ENCODE data around the gene CGB5.
"Not testable (repeated sequence)": the region's sequence is repeated elsewhere in the genome, so short reads cannot be mapped to it uniquely, and the experiment has no call there.

CGB5 gene
- long read RNA-seq: 0 reads

DNA sequence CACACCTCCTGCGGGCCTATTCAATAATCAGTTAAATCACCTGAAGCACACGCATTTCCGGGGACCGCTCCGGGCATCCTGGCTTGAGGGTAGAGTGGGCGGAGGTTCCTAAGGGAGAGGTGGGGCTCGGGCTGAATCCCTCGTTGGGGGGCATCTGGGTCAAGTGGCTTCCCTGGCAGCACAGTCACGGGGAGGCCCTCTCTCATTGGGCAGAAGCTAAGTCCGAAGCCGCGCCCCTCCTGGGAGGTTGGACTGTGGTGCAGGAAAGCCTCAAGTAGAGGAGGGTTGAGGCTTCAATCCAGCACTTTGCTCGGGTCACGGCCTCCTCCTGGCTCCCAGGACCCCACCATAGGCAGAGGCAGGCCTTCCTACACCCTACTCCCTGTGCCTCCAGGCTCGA lies at the start of gene CGB5:
TSS of gene CGB5 (plus strand) at position 301 of the 400 bp plus-strand sequence. CDS start 362 bp downstream, outside the sequence.
- H3K4me3 ChIP-seq (replicated peaks; ENCODE audit: insufficient read depth, low read length); H3K27ac ChIP-seq (replicated peaks); DNase-seq (ENCODE audit: low read depth in 1 of 2, low spot score in 1 of 2); H3K27me3 ChIP-seq (ENCODE audit: insufficient read depth, poor library complexity, severe bottlenecking): not testable (repeated sequence)

DNA sequence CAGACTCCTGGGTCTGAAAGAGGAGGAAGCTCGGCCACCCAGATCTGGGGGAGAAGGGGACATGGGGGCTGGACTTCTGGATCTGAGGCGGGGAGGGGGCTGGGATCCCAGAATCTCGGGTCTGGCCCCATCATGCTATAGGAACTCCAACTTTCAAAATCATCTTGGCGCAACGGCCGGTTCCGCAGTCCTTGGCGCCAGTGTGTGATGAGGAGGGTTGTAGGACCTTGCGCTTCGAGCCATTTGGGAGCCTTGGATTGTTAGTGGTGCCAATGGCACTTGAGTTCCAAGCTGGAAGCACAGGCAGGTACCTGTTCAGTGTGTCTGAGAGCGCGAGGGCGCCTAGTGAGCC lies 49.6 kb upstream of the CGB5 start:
- TF ChIP-seq, protein P1, sequence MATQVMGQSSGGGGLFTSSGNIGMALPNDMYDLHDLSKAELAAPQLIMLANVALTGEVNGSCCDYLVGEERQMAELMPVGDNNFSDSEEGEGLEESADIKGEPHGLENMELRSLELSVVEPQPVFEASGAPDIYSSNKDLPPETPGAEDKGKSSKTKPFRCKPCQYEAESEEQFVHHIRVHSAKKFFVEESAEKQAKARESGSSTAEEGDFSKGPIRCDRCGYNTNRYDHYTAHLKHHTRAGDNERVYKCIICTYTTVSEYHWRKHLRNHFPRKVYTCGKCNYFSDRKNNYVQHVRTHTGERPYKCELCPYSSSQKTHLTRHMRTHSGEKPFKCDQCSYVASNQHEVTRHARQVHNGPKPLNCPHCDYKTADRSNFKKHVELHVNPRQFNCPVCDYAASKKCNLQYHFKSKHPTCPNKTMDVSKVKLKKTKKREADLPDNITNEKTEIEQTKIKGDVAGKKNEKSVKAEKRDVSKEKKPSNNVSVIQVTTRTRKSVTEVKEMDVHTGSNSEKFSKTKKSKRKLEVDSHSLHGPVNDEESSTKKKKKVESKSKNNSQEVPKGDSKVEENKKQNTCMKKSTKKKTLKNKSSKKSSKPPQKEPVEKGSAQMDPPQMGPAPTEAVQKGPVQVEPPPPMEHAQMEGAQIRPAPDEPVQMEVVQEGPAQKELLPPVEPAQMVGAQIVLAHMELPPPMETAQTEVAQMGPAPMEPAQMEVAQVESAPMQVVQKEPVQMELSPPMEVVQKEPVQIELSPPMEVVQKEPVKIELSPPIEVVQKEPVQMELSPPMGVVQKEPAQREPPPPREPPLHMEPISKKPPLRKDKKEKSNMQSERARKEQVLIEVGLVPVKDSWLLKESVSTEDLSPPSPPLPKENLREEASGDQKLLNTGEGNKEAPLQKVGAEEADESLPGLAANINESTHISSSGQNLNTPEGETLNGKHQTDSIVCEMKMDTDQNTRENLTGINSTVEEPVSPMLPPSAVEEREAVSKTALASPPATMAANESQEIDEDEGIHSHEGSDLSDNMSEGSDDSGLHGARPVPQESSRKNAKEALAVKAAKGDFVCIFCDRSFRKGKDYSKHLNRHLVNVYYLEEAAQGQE (IDR thresholded peaks at IDR 0.05; ENCODE audit: insufficient replicate concordance, low read depth): no peak
- TF ChIP-seq, protein P2, sequence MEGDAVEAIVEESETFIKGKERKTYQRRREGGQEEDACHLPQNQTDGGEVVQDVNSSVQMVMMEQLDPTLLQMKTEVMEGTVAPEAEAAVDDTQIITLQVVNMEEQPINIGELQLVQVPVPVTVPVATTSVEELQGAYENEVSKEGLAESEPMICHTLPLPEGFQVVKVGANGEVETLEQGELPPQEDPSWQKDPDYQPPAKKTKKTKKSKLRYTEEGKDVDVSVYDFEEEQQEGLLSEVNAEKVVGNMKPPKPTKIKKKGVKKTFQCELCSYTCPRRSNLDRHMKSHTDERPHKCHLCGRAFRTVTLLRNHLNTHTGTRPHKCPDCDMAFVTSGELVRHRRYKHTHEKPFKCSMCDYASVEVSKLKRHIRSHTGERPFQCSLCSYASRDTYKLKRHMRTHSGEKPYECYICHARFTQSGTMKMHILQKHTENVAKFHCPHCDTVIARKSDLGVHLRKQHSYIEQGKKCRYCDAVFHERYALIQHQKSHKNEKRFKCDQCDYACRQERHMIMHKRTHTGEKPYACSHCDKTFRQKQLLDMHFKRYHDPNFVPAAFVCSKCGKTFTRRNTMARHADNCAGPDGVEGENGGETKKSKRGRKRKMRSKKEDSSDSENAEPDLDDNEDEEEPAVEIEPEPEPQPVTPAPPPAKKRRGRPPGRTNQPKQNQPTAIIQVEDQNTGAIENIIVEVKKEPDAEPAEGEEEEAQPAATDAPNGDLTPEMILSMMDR (IDR thresholded peaks at IDR 0.05; ENCODE audit: insufficient read depth, low read length): no peak
- no peak for TF ChIP-seq GABPA (IDR thresholded peaks at IDR 0.05; ENCODE audit: low read depth)
- no peak for TF ChIP-seq SPI1 (IDR thresholded peaks at IDR 0.05; ENCODE audit: borderline replicate concordance, low read depth)
- TF ChIP-seq POLR2AphosphoS5 (IDR thresholded peaks at IDR 0.05; ENCODE audit: low read depth): no peak
- peak overlapping the region; percentile 92 for H3K27ac ChIP-seq (replicated peaks)
- peak overlapping the region; percentile 87 for H3K4me3 ChIP-seq (replicated peaks; ENCODE audit: insufficient read depth, low read length)
- DNase-seq (ENCODE audit: low read depth in 1 of 2, low spot score in 1 of 2): no peak
- H3K27me3 ChIP-seq (ENCODE audit: insufficient read depth, poor library complexity, severe bottlenecking): no peaks in the 10 kb centered on the region

DNA sequence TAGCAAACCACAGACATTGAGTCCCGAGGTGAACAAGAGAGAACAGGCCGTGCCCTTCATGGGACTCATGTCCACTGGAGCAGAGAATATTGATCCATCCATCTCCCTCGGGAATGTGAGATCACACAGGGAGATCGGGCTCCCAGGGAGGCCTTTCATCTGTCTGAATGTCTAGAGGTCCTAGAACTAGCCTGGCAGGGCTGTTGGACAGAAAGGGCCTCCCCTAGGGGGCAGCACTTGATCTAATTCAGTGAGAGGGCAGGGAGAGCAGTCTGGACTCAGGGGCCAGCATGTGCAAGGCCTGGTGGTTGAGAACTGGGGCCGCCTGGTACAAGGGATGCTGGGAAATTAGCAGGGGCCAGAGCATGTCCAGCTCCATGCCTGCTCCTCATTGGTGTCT lies 45.7 kb upstream of the CGB5 start:
- peak; percentile 52 to 68 for DNase-seq (ENCODE audit: low read depth in 1 of 2, low spot score in 1 of 2)
- Histone ChIP-seq H3K27ac (replicated peaks) (no peak overlapping the region), H3K27me3 (ENCODE audit: insufficient read depth, poor library complexity, severe bottlenecking) (no peaks in the 10 kb centered on the region), H3K4me3 (replicated peaks; ENCODE audit: insufficient read depth, low read length) (no peak overlapping the region)
- TF ChIP-seq GABPA (IDR thresholded peaks at IDR 0.05; ENCODE audit: low read depth) (no peak), SPI1 (IDR thresholded peaks at IDR 0.05; ENCODE audit: borderline replicate concordance, low read depth) (no peak), POLR2AphosphoS5 (IDR thresholded peaks at IDR 0.05; ENCODE audit: low read depth) (no peak)
- TF ChIP-seq, protein P1 (IDR thresholded peaks at IDR 0.05; ENCODE audit: insufficient replicate concordance, low read depth): no peak
- TF ChIP-seq, protein P2 (IDR thresholded peaks at IDR 0.05; ENCODE audit: insufficient read depth, low read length): peak; percentile 33

DNA sequence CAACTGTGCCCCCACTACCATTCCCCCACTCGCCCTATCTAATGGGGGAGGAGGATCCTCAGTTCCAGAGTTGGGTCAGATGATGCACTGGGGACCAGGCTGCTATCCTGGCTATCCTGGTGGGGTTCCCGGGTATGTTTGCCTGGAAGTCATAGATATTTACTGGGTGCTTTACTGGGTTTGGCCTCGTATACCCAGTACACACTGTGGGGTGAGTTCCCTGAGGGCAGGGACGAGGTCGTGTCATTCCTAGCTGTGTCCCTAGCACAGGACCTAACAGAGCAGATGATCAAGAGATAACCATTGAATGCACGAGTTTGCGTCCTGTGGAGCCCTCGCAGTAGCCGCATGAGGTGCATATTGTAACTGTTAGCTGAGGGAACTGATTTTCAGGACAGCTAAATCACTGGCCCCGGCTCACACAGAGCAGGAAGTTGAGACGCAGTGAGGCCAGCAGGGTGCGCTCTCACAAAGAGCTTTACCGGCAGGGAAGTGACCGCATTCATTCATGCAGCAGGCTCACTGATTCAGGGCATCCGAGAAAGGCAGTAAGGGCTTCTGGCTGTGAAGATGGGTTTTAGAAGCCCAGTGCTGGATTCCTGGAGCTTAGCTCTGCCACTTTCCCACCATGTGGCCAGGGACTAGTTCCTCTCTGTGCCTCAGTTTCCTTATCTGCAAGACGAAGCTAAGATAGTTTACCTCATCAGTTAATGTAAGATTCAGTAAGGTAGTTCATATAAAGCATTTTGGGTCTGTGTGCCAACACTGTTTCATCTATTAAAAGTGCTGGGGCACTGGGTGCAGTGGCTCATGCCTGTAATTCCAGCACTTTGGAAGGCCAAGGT lies 43.9 kb upstream of the CGB5 start:
- no peak overlapping the region for H3K4me3 ChIP-seq (replicated peaks; ENCODE audit: insufficient read depth, low read length)
- TF ChIP-seq, protein P2 (IDR thresholded peaks at IDR 0.05; ENCODE audit: insufficient read depth, low read length): peak; percentile 41
- TF ChIP-seq GABPA (IDR thresholded peaks at IDR 0.05; ENCODE audit: low read depth): no peak
- TF ChIP-seq SPI1 (IDR thresholded peaks at IDR 0.05; ENCODE audit: borderline replicate concordance, low read depth): peak; percentile 28; the same call in 1 of the 2 replicates
- TF ChIP-seq POLR2AphosphoS5 (IDR thresholded peaks at IDR 0.05; ENCODE audit: low read depth): no peak
- DNase-seq (ENCODE audit: low read depth in 1 of 2, low spot score in 1 of 2): peak in 1 of 2 experiments; percentile 57
- H3K27ac ChIP-seq (replicated peaks): no peak overlapping the region
- H3K27me3 ChIP-seq (ENCODE audit: insufficient read depth, poor library complexity, severe bottlenecking): no peaks in the 10 kb centered on the region
